Parathyroid adenoma (tissue), 2 donors: ENCODE measurements around the gene CARD9.

Experiments used
- H2AFZ ChIP-seq: fragments of 300-600 bp; sonication (generic); one replicate; pipeline ENCODE4 v1.7.0; 2017; ENCODE audit warnings: antibody characterized with exemption, mild to moderate bottlenecking
- H3K27ac ChIP-seq: fragments of 300-600 bp; sonication (generic); one replicate; pipeline ENCODE4 v1.7.0; 2017
- H3K27me3 ChIP-seq: fragments of 300-600 bp; sonication (generic); one replicate; pipeline ENCODE4 v1.7.0; 2017; ENCODE audit warnings: low read length; ENCODE audit not compliant: control insufficient read depth, insufficient read depth
- H3K36me3 ChIP-seq: fragments of 300-600 bp; sonication (generic); one replicate; pipeline ENCODE4 v1.7.0; 2017; ENCODE audit warnings: low read length; ENCODE audit not compliant: control insufficient read depth, insufficient read depth
- H3K4me1 ChIP-seq: fragments of 300-600 bp; sonication (generic); one replicate; pipeline ENCODE4 v1.7.0; 2017; ENCODE audit warnings: control low read depth
- H3K4me2 ChIP-seq: fragments of 300-600 bp; sonication (generic); one replicate; pipeline ENCODE4 v1.7.0; 2017; ENCODE audit warnings: low read length
- H3K4me3 ChIP-seq: fragments of 300-600 bp; sonication (generic); one replicate; pipeline ENCODE4 v1.7.0; 2017; ENCODE audit warnings: low read depth, low read length
- H3K79me2 ChIP-seq: fragments of 300-600 bp; sonication (generic); one replicate; pipeline ENCODE4 v1.7.0; 2017; ENCODE audit warnings: control low read depth
- H3K9ac ChIP-seq: fragments of 300-600 bp; sonication (generic); one replicate; pipeline ENCODE4 v1.7.0; 2017; ENCODE audit warnings: mild to moderate bottlenecking
- H3K9me3 ChIP-seq: fragments of 300-600 bp; sonication (generic); one replicate; pipeline ENCODE4 v1.7.0; 2017; ENCODE audit warnings: low read length; ENCODE audit not compliant: control insufficient read depth
- TF ChIP-seq, protein P1 (sequence below): fragments of 300-600 bp; sonication (generic); IDR thresholded peaks from one replicate; pipeline ENCODE4 v1.7.0; 2017; ENCODE audit warnings: antibody characterized with exemption, mild to moderate bottlenecking
- donor health status: primary hyperparathyroidism.

CARD9 gene

GRCh38 chr9:136359774-136360718 is 13.4 kb downstream of the CARD9 start:
- Histone ChIP-seq H3K27ac (no peak overlapping the region), H3K36me3 (no peaks in the 10 kb centered on the region), H2AFZ (no peak overlapping the region), H3K79me2 (no peaks in the 10 kb centered on the region), H3K4me3 (no peak overlapping the region), H3K4me2 (no peak overlapping the region), H3K9ac (no peak overlapping the region), H3K4me1 (peaks cover 3% of the 10 kb centered on the region), H3K27me3 (no peaks in the 10 kb centered on the region), H3K9me3 (no peaks in the 10 kb centered on the region)
- TF ChIP-seq, protein P1, sequence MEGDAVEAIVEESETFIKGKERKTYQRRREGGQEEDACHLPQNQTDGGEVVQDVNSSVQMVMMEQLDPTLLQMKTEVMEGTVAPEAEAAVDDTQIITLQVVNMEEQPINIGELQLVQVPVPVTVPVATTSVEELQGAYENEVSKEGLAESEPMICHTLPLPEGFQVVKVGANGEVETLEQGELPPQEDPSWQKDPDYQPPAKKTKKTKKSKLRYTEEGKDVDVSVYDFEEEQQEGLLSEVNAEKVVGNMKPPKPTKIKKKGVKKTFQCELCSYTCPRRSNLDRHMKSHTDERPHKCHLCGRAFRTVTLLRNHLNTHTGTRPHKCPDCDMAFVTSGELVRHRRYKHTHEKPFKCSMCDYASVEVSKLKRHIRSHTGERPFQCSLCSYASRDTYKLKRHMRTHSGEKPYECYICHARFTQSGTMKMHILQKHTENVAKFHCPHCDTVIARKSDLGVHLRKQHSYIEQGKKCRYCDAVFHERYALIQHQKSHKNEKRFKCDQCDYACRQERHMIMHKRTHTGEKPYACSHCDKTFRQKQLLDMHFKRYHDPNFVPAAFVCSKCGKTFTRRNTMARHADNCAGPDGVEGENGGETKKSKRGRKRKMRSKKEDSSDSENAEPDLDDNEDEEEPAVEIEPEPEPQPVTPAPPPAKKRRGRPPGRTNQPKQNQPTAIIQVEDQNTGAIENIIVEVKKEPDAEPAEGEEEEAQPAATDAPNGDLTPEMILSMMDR: no peak

DNA sequence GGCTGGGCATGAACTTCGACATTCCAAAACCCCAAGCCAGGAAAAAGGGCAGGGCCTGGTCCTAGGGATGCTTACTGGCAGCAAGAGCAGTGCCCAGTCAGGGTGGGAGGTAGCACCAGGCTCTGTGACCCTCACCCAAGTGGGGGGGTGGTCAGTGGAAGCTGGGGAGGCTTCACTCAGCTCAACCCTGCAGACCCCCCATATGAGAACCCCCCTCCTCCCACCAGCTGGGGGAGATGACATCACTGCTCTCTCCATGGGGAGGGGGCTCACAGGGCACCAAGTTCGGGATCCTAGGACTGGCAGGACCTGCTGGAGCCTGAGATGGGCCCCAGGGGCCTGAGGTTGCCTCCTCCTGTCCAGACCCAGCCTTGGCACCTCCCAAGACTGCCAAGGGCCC is 14.6 kb downstream of the CARD9 start:
- Histone ChIP-seq H3K9ac (no peak overlapping the region), H3K4me2 (no peak overlapping the region), H3K36me3 (no peaks in the 10 kb centered on the region), H3K9me3 (no peaks in the 10 kb centered on the region), H3K79me2 (no peaks in the 10 kb centered on the region), H3K4me1 (peaks cover 2% of the 10 kb centered on the region), H2AFZ (no peak overlapping the region), H3K4me3 (no peak overlapping the region), H3K27me3 (no peaks in the 10 kb centered on the region), H3K27ac (no peak overlapping the region)
- TF ChIP-seq, protein P1: no peak

DNA sequence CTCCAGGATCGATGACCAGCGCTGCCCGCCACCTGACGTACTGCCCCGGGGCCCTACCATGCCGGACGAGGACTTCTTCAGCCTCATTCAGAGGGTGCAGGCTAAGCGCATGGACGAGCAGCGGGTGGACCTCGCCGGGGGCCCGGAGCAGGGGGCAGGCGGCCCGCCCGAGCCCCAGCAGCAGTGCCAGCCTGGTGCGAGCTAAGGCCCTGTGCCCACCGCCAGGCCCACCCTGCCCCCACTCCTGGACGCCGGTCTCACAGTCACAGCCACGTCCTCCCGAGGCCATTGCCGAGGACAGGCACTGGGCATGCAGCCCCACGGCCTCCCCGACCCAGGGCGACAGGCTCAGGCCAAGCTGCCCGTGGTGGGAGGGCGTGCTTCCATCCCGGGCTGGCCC is 15.5 kb downstream of the CARD9 start:
- no peak overlapping the region for H2AFZ ChIP-seq
- H3K9me3 ChIP-seq: no peaks in the 10 kb centered on the region
- H3K9ac ChIP-seq: no peak overlapping the region
- TF ChIP-seq, protein P1: no peak
- no peak overlapping the region for H3K4me3 ChIP-seq
- H3K27me3 ChIP-seq: no peaks in the 10 kb centered on the region
- H3K36me3 ChIP-seq: no peaks in the 10 kb centered on the region
- H3K4me2 ChIP-seq: no peak overlapping the region
- H3K27ac ChIP-seq: no peak overlapping the region
- no peaks in the 10 kb centered on the region for H3K4me1 ChIP-seq
- no peaks in the 10 kb centered on the region for H3K79me2 ChIP-seq

DNA sequence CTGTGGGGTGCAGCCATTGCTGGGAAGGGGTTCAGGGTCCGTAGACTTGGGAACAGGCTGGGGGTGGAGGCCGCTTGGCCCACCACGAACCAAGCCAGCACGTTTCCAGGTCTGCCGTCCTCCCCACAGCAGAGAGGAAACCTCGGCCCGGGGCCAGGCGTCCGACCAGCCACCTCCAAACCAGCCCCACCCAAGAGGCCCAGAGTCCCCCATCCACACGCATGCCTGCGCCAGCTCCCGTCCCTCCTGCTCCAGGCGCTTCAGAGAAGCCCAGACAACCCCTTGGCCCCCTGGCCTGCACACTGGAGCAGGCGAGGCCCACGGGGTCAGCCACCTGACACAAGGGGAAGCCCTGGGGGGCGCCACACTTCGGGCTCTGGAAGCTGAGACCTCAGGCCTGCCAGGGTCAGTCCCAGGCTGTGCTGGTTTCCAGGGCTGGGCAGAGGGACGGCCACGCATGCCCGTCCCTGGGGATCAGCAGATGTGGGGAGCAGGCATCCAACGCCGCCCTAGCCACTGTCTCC is 16.2 kb downstream of the CARD9 start:
- no peaks in the 10 kb centered on the region for H3K36me3 ChIP-seq
- no peaks in the 10 kb centered on the region for H3K9me3 ChIP-seq
- no peak overlapping the region for H3K4me3 ChIP-seq
- no peak overlapping the region for H3K9ac ChIP-seq
- TF ChIP-seq, protein P1: no peak
- H3K27me3 ChIP-seq: no peaks in the 10 kb centered on the region
- H2AFZ ChIP-seq: no peak overlapping the region
- H3K4me1 ChIP-seq: no peaks in the 10 kb centered on the region
- no peak overlapping the region for H3K4me2 ChIP-seq
- no peaks in the 10 kb centered on the region for H3K79me2 ChIP-seq
- H3K27ac ChIP-seq: no peak overlapping the region
